K562 (cell line): ENCODE results near the gene BMP4. TPM values are rescaled to one million over a fixed set of nuclear protein-coding genes. Genes with fewer than 3 reads are reported as not detected.

Experiments
- ATAC-seq: fragments of 200-7000 bp; cut with Tn5 transposase; 3 replicates; pipeline ENCODE4 v1.9.1; 2020; ENCODE audit warnings: moderate library complexity
- BruUV-seq: library from RNA; stranded (reverse); fragments of 400-500 nt; replicated peaks from 2 replicates; lab custom pipeline; 2021; lab: Mats Ljungman, UMichigan
- CTCF ChIA-PET: fragments of 300-600 bp; formaldehyde crosslinking; extraction: SDS; loops from one replicate; lab custom pipeline; 2021; ENCODE audit warnings: low intra/inter-chr PET ratio; lab: Yijun Ruan, JAX
- POLR2A ChIA-PET: fragments of 300-600, 350-650 bp; sonication (Branson Sonifier 250); formaldehyde crosslinking; extraction: SDS; loops from one replicate; lab custom pipeline; 2021; ENCODE audit warnings: antibody characterized with exemption, inconsistent platforms; lab: Yijun Ruan, JAX
- DNase-seq, 4 experiments: peaks; one replicate each; pipeline versions ENCODE4 v3.0.0 to v3.0.0-alpha.2; 2011 to 2018; ENCODE audit warnings: low spot score in 3 of 4, mixed read lengths in 3 of 4; ENCODE audit errors: extremely low read depth in 1 of 4
- FAIRE-seq: peaks from 2 replicates; lab custom pipeline; 2011; peaks lifted over from hg19 to GRCh38; lab: Jason Lieb, UNC
- H2AFZ ChIP-seq: 2 replicates; pipeline ENCODE4 v1.6.0; 2011; ENCODE audit warnings: low read depth, low read length, control low read depth, inconsistent platforms
- H3K27ac ChIP-seq: fragments of 200-600 bp; 3 replicates; pipeline ENCODE4 v1.8.0; 2011; ENCODE audit warnings: low read depth, mild to moderate bottlenecking, control low read depth, inconsistent platforms, low read length, moderate library complexity, mixed read lengths; ENCODE audit errors: extremely low read depth
- H3K27me3 ChIP-seq, 2 experiments: fragments of 300-600 bp in 1 of 2; 2 replicates in 1 of 2; 3 replicates in 1 of 2; pipeline versions ENCODE4 v1.6.0 to v1.8.0; 2011; ENCODE audit warnings: inconsistent platforms in 2 of 2, low read length in 2 of 2, mild to moderate bottlenecking in 1 of 2, mixed read lengths in 1 of 2, moderate library complexity in 1 of 2; ENCODE audit not compliant: control insufficient read depth in 2 of 2, insufficient read depth in 2 of 2
- H3K36me3 ChIP-seq: fragments of 300-600 bp; 3 replicates; pipeline ENCODE4 v1.8.0; 2011; ENCODE audit warnings: mild to moderate bottlenecking, low read length, inconsistent platforms; ENCODE audit not compliant: control insufficient read depth, insufficient read depth
- H3K4me1 ChIP-seq, 2 experiments: fragments of 200-600 bp in 1 of 2; replicated peaks in 1 of 2; 2 replicates in 1 of 2; 3 replicates in 1 of 2; pipeline versions ENCODE4 v1.5.1 to v1.8.0; 2011; ENCODE audit warnings: inconsistent platforms in 2 of 2, low read length in 2 of 2, mild to moderate bottlenecking in 1 of 2, mixed read lengths in 1 of 2, moderate library complexity in 1 of 2; ENCODE audit not compliant: control insufficient read depth in 2 of 2, insufficient read depth in 2 of 2
- H3K4me2 ChIP-seq: 2 replicates; pipeline ENCODE4 v1.6.1; 2011; ENCODE audit warnings: low read length, control low read depth, inconsistent platforms, mixed read lengths; ENCODE audit not compliant: insufficient read depth
- H3K4me3 ChIP-seq: fragments of 200-600 bp; sonication (generic), shearing (Covaris generic); 2 replicates; pipeline ENCODE4 v1.5.1; 2016; ENCODE audit warnings: control low read depth, inconsistent platforms
- H3K79me2 ChIP-seq: fragments of 200-600 bp; 3 replicates; pipeline ENCODE4 v1.8.0; 2011; ENCODE audit warnings: low read length, inconsistent platforms; ENCODE audit not compliant: control insufficient read depth, insufficient read depth
- H3K9ac ChIP-seq, 2 experiments: 2 replicates each; pipeline versions ENCODE4 v1.6.0 to v1.6.1; 2011; ENCODE audit warnings: low read depth in 2 of 2, low read length in 2 of 2, control low read depth in 1 of 2, inconsistent platforms in 1 of 2, mild to moderate bottlenecking in 1 of 2, mixed read lengths in 1 of 2; ENCODE audit not compliant: insufficient read depth in 1 of 2
- H3K9me1 ChIP-seq: one replicate; pipeline ENCODE4 v1.6.0; 2011; ENCODE audit warnings: inconsistent platforms, mild to moderate bottlenecking, low read length, moderate library complexity; ENCODE audit not compliant: control insufficient read depth, insufficient read depth
- H3K9me3 ChIP-seq: replicated peaks from 2 replicates; pipeline ENCODE4 v1.5.1; 2011; ENCODE audit warnings: low read depth, low read length, inconsistent platforms; ENCODE audit not compliant: control insufficient read depth, insufficient read depth
- H4K20me1 ChIP-seq: replicated peaks from 2 replicates; pipeline ENCODE4 v1.6.1; 2011; ENCODE audit warnings: low read length, inconsistent platforms, mixed read lengths; ENCODE audit not compliant: control insufficient read depth, insufficient read depth
- CBX8 ChIP-seq: fragments of 200-600 bp; sonication (generic); IDR thresholded peaks from 2 replicates; pipeline ENCODE4 v1.6.1; 2012; ENCODE audit warnings: borderline replicate concordance, mixed run types, low read depth, mild to moderate bottlenecking, moderate library complexity, mixed read lengths, low read length, control low read depth, inconsistent platforms; ENCODE audit not compliant: poor library complexity, severe bottlenecking; ENCODE audit errors: extremely low read depth
- ELF4 ChIP-seq: fragments of 450-650 bp; formaldehyde crosslinking; IDR thresholded peaks from 2 replicates; pipeline ENCODE4 v1.4.0; 2022; ENCODE audit warnings: missing genetic modification characterization
- ESRRB ChIP-seq: fragments of 250-450 bp; sonication (Bioruptor Pico); IDR thresholded peaks from 2 replicates; pipeline ENCODE4 v1.5.0; 2020; ENCODE audit warnings: mild to moderate bottlenecking, moderate library complexity, borderline replicate concordance
- JUN ChIP-seq, 2 experiments: sonication (generic) in 1 of 2; formaldehyde crosslinking in 1 of 2; IDR thresholded peaks; 2 replicates each; pipeline versions ENCODE4 v1.6.1 to v1.8.0; 2012 to 2022; ENCODE audit warnings: borderline replicate concordance in 2 of 2, mild to moderate bottlenecking in 2 of 2, improper control_type of control experiment in 1 of 2, low read depth in 1 of 2, low read length in 1 of 2, missing genetic modification reagents in 1 of 2
- KLF6 ChIP-seq: fragments of 250-450 bp; sonication (Bioruptor Pico); IDR thresholded peaks from 2 replicates; pipeline ENCODE4 v1.4.0; 2020; ENCODE audit warnings: mild to moderate bottlenecking, moderate library complexity, borderline replicate concordance
- MTA2 ChIP-seq: fragments of 450-650 bp; IDR thresholded peaks from 2 replicates; pipeline ENCODE4 v1.6.1; 2016; ENCODE audit warnings: low read depth
- RAD21 ChIP-seq, 2 experiments: fragments of 250-450 bp in 1 of 2; fragments of 450-650 bp in 1 of 2; sonication (Bioruptor Pico) in 1 of 2; formaldehyde crosslinking in 1 of 2; IDR thresholded peaks in 1 of 2; conservative IDR thresholded peaks in 1 of 2; 2 replicates each; pipeline versions ENCODE4 v1.4.0 to v1.8.0; 2020 to 2022; ENCODE audit warnings: mild to moderate bottlenecking in 2 of 2, moderate library complexity in 1 of 2
- ZNF197 ChIP-seq: fragments of 200-800 bp; sonication (Bioruptor generic); IDR thresholded peaks from 2 replicates; pipeline ENCODE4 v1.6.1; 2016; ENCODE audit warnings: low read depth, missing genetic modification characterization, missing compliant biosample characterization
- ZNF311 ChIP-seq: fragments of 250-450 bp; sonication (Bioruptor Pico); IDR thresholded peaks from 2 replicates; pipeline ENCODE4 v1.4.0; 2020; ENCODE audit warnings: mild to moderate bottlenecking, moderate library complexity
- ZNF583 ChIP-seq: fragments of 250-450 bp; sonication (Bioruptor Pico); IDR thresholded peaks from 2 replicates; pipeline ENCODE4 v1.4.0; 2020
- WGBS: fragments of 100-300 bp; shearing (Covaris generic); methylation state at CpG from one replicate; pipeline ENCODE4 v1.1.6; 2016; ENCODE audit warnings: low coverage, mixed read lengths; ENCODE audit not compliant: insufficient coverage; ENCODE audit errors: missing lambda C conversion rate; 5-methylcytosine and 5-hydroxymethylcytosine counted together
- in situ Hi-C: fragments of 300-500 bp; cut with MboI; formaldehyde crosslinking; loops from 4 replicates; pipeline ENCODE4 v1.15.0; 2018; ENCODE audit warnings: inconsistent platforms, mixed read lengths
- intact Hi-C: fragments of 100-400 bp; cut with micrococcal nuclease; formaldehyde crosslinking; loops from 2 replicates; pipeline ENCODE4 v1.14.2; 2022
- polyA plus RNA-seq, 8 experiments: library from polyadenylated mRNA; depleted of rRNA in 4 of 8; stranded (reverse) in 5 of 8; unstranded in 3 of 8; fragments of >200 nt; fragmentation: Nextera tagmentation in 2 of 8; fragmentation: Illumina TruSeq in 1 of 8; extraction: Ambion mirVana in 2 of 8; extraction: Trizol in 1 of 8; gene quantifications; 2 replicates each; pipeline versions ENCODE4 v1.2.1 to v1.2.3, GENCODE V29; 2011 to 2014; ENCODE audit warnings: inconsistent platforms in 1 of 8, missing spikeins in 1 of 8
- total RNA-seq, 7 experiments: library from RNA; depleted of rRNA in 6 of 7; stranded (reverse); fragments of >200 nt in 6 of 7; fragmentation: Illumina TruSeq in 2 of 7; extraction: Trizol in 2 of 7; gene quantifications; 2 replicates each; pipeline versions ENCODE4 v1.2.1 to v1.2.3, GENCODE V29; 2011 to 2021; ENCODE audit warnings: low replicate concordance in 1 of 7
- TF ChIP-seq, protein P1 (sequence below): sonication (generic); formaldehyde crosslinking; IDR thresholded peaks from 2 replicates; pipeline ENCODE4 v1.9.0; 2022; ENCODE audit warnings: mild to moderate bottlenecking, missing genetic modification reagents
- TF ChIP-seq, protein P2 (sequence below): fragments of 450-650 bp; IDR thresholded peaks from 2 replicates; pipeline ENCODE4 v1.6.1; 2016; ENCODE audit warnings: mild to moderate bottlenecking
- TF ChIP-seq, protein P3 (sequence below): fragments of 250-450 bp; sonication (Bioruptor Pico); IDR thresholded peaks from 2 replicates; pipeline ENCODE4 v1.8.0; 2022; ENCODE audit warnings: inconsistent platforms
- TF ChIP-seq, protein P4 (sequence below): fragments of 450-650 bp; IDR thresholded peaks from 2 replicates; pipeline ENCODE4 v1.6.1; 2018; ENCODE audit warnings: mild to moderate bottlenecking, low read depth; ENCODE audit not compliant: partially characterized antibody
- TF ChIP-seq, protein P5 (sequence below): fragments of 250-450 bp; sonication (Bioruptor Pico); IDR thresholded peaks from 2 replicates; pipeline ENCODE4 v1.5.0; 2021

The BMP4 gene
- total and polyA plus RNA-seq, 9 of the 15 experiments (the other 6 are each of a cell fraction or from before 2014, with no cell fraction given) = not detected

DNA sequence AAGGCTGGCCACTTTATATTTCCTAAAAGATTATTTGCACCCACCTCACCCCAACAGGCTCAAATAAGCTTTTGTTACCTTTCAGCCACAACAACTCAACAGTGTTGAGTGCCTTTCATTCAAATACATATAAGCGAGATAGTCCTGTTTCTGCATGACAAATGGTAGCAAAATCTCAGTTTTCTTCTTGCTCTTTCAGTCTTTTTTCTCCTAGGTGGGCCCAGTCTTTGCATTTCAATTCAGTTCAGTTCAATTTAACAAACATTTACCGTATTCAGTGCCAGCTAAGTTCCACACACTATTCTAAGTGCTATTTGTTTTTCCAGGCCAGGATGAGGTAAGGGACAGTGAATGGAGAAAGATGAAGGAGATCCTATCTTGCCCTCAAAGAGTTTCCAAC lies 25.9 kb upstream of the BMP4 start:
- Histone ChIP-seq H3K9me3 (no peaks in the 10 kb centered on the region), H4K20me1 (no peaks in the 10 kb centered on the region), H3K4me2 (no peak overlapping the region), H3K36me3 (no peaks in the 10 kb centered on the region), H3K9me1 (no peaks in the 10 kb centered on the region), H3K4me1 (no peaks in the 10 kb centered on the region), H2AFZ (no peak overlapping the region), H3K79me2 (no peaks in the 10 kb centered on the region), H3K4me3 (no peak overlapping the region), H3K27ac (no peak overlapping the region), H3K27me3 (no peaks in the 10 kb centered on the region), H3K9ac (no peak overlapping the region)
- DNase-seq = no peak
- in situ Hi-C loops = no loop called here
- ChIA-PET POLR2A (no interaction called here), CTCF (no interaction called here)
- intact Hi-C loops = no loop called here
- no TSS peak for BruUV-seq
- FAIRE-seq = no peak
- WGBS = 5% methylated on average over 2 of the region's 2 CpGs
- no peak for ATAC-seq
- no peak for TF ChIP-seq JUN (IDR thresholded peaks at IDR 0.05; ENCODE audit: borderline replicate concordance, low read depth, low read length)
- no peak for TF ChIP-seq JUN (CRISPR knock-in tag; IDR thresholded peaks at IDR 0.05; ENCODE audit: borderline replicate concordance)
- no peak for TF ChIP-seq ZNF311 (CRISPR knock-in tag)
- TF ChIP-seq, protein P1, sequence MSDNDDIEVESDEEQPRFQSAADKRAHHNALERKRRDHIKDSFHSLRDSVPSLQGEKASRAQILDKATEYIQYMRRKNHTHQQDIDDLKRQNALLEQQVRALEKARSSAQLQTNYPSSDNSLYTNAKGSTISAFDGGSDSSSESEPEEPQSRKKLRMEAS (CRISPR knock-in tag) = no peak
- TF ChIP-seq, protein P2, sequence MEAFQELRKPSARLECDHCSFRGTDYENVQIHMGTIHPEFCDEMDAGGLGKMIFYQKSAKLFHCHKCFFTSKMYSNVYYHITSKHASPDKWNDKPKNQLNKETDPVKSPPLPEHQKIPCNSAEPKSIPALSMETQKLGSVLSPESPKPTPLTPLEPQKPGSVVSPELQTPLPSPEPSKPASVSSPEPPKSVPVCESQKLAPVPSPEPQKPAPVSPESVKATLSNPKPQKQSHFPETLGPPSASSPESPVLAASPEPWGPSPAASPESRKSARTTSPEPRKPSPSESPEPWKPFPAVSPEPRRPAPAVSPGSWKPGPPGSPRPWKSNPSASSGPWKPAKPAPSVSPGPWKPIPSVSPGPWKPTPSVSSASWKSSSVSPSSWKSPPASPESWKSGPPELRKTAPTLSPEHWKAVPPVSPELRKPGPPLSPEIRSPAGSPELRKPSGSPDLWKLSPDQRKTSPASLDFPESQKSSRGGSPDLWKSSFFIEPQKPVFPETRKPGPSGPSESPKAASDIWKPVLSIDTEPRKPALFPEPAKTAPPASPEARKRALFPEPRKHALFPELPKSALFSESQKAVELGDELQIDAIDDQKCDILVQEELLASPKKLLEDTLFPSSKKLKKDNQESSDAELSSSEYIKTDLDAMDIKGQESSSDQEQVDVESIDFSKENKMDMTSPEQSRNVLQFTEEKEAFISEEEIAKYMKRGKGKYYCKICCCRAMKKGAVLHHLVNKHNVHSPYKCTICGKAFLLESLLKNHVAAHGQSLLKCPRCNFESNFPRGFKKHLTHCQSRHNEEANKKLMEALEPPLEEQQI = no peak
- TF ChIP-seq MTA2 = no peak
- TF ChIP-seq, protein P3, sequence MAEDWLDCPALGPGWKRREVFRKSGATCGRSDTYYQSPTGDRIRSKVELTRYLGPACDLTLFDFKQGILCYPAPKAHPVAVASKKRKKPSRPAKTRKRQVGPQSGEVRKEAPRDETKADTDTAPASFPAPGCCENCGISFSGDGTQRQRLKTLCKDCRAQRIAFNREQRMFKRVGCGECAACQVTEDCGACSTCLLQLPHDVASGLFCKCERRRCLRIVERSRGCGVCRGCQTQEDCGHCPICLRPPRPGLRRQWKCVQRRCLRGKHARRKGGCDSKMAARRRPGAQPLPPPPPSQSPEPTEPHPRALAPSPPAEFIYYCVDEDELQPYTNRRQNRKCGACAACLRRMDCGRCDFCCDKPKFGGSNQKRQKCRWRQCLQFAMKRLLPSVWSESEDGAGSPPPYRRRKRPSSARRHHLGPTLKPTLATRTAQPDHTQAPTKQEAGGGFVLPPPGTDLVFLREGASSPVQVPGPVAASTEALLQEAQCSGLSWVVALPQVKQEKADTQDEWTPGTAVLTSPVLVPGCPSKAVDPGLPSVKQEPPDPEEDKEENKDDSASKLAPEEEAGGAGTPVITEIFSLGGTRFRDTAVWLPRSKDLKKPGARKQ = no peak
- TF ChIP-seq ZNF197 (CRISPR knock-in tag) = no peak
- no peak for TF ChIP-seq CBX8
- TF ChIP-seq, protein P4, sequence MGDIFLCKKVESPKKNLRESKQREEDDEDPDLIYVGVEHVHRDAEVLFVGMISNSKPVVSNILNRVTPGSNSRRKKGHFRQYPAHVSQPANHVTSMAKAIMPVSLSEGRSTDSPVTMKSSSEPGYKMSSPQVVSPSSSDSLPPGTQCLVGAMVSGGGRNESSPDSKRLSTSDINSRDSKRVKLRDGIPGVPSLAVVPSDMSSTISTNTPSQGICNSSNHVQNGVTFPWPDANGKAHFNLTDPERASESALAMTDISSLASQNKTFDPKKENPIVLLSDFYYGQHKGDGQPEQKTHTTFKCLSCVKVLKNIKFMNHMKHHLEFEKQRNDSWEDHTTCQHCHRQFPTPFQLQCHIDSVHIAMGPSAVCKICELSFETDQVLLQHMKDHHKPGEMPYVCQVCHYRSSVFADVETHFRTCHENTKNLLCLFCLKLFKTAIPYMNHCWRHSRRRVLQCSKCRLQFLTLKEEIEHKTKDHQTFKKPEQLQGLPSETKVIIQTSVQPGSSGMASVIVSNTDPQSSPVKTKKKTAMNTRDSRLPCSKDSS = no peak
- no peak for TF ChIP-seq ESRRB (CRISPR knock-in tag)
- TF ChIP-seq ZNF583 (CRISPR knock-in tag) = no peak
- TF ChIP-seq ELF4 (CRISPR knock-in tag) = no peak
- TF ChIP-seq, protein P5, sequence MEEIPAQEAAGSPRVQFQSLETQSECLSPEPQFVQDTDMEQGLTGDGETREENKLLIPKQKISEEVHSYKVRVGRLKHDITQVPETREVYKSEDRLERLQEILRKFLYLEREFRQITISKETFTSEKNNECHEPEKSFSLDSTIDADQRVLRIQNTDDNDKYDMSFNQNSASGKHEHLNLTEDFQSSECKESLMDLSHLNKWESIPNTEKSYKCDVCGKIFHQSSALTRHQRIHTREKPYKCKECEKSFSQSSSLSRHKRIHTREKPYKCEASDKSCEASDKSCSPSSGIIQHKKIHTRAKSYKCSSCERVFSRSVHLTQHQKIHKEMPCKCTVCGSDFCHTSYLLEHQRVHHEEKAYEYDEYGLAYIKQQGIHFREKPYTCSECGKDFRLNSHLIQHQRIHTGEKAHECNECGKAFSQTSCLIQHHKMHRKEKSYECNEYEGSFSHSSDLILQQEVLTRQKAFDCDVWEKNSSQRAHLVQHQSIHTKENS (CRISPR knock-in tag) = no peak
- TF ChIP-seq RAD21 (CRISPR knock-in tag; conservative IDR thresholded peaks at IDR 0.05 in 1 of 2, IDR thresholded peaks at IDR 0.05 in 1 of 2) = no peak
- TF ChIP-seq KLF6 (CRISPR knock-in tag) = no peak
